ENCODE results near the gene RIMS3.
"Not testable (repeated sequence)": the region's sequence is repeated elsewhere in the genome, so short reads cannot be mapped to it uniquely, and the experiment has no call there.

The RIMS3 gene

DNA sequence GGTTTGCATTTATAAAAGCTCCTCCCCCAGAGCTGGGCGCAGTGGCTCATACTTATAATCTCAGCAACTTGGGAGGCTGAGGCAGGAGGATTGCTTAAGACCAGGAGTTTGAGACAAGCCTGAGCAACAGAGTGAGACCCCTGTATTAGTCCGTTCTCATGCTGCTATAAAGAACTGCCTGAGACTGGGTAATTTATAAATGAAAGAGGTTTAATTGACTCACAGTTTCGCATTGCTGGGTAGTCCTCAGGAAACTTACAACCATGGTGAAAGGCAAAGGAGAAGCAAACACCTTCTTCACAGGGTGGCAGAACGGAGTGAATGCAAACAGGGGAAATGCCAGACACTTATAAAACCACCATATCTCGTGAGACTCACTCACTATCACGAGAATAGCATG is 81.5 kb downstream of the RIMS3 start:
- no peak for DNase-seq

DNA sequence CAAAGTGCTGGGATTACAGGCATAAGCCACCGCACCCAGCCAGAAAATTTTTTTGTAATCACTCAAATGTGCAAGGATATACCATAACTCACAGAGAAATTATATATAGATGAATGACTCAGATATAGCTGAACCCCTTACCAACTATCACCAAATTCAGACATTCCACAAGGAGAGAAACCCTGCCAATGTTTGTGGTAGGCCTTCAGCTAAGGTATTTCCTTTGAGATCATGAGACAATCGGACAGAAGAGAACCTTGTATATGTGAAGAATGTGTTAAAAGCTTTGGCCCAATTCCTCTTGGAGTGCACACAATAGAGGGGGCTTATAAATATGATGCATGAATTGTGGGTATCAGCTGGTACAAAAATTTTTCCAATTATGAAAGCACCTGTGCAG is 83.4 kb downstream of the RIMS3 start:
- no peak for DNase-seq

DNA sequence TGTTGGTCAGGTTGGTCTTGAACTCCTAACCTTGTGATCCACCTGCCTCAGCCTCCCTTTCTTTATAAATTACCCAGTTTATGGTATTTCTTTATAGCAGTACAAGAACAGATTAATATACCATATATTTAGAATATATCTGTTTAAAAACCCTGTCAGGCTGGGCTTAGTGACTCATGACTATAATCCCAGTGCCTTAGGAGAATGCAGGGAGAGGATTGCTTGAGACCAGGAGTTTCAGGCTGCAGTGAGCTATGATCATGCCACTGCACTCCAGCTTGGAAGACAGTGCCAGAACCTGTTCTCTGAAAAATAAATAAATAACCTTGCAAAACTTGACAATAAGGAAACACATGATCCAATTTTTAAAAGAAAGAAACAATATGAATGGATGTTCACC is 90.1 kb downstream of the RIMS3 start:
- no peak for DNase-seq

DNA sequence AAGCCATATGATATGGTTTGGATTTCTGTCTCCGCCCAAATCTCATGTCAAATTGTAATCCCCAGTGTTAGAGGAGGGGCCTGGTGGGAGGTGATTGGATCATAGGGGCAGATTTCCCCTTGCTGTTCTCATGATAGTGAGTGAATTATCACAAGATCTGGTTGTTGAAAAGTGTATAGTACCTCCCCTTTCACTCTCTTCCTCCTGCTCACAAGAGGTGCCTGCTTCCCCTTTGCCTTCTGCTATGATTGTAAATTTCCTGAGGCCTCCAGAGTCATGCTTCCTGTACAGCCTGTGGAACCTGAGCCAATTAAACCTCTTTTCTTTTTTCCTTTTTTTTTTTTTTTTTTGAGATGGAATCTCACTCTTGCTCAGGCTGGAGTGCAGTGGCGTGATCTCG is 90.7 kb downstream of the RIMS3 start:
- not testable (repeated sequence) for DNase-seq

All from DMS79 treated with DMSO at 0.1 percent for 48 hours (cell line).